GM19351 (cell line): ENCODE results near the gene FADS6.
"Not testable (repeated sequence)": the region's sequence is repeated elsewhere in the genome, so short reads cannot be mapped to it uniquely, and the experiment has no call there.

Experiments
- ATAC-seq: cut with Tn5 transposase; IDR thresholded peaks from one replicate; pipeline ENCODE4 v1.9.1; 2021; ENCODE audit warnings: mild to moderate bottlenecking, moderate library complexity; ENCODE audit not compliant: unreplicated experiment

Gene FADS6

DNA sequence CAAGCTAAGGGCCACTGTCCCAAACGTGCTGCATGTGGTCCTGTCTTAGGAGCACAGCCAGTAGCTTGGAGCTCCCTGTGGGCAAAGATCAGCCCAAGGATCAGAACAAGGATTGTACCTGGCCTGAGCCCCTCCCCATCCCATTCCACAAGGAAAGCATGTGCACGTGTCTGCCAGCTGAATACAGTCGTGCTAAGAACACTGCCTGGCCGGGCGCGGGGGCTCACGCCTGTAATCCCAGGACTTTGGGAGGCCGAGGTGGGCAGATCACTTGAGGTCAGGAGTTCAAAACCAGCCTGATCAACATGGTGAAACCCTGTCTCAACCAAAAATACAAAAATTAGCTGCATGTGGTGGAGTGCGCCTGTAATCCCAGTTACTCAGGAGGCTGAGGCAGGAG lies 23.4 kb downstream of the FADS6 start:
- not testable (repeated sequence) for ATAC-seq

- ATAC-seq, result no peak
Observed at GRCh38 chr17:74868908-74869255, 24.6 kb downstream of the FADS6 start.

- ATAC-seq, result no peak
Observed at GRCh38 chr17:74868251-74868907, 25.1 kb downstream of the FADS6 start.

GRCh38 chr17:74866198-74866835 lies 27.1 kb downstream of the FADS6 start:
- ATAC-seq, result no peak

- no peak for ATAC-seq
Observed at GRCh38 chr17:74865504-74866197, 27.8 kb downstream of the FADS6 start.

DNA sequence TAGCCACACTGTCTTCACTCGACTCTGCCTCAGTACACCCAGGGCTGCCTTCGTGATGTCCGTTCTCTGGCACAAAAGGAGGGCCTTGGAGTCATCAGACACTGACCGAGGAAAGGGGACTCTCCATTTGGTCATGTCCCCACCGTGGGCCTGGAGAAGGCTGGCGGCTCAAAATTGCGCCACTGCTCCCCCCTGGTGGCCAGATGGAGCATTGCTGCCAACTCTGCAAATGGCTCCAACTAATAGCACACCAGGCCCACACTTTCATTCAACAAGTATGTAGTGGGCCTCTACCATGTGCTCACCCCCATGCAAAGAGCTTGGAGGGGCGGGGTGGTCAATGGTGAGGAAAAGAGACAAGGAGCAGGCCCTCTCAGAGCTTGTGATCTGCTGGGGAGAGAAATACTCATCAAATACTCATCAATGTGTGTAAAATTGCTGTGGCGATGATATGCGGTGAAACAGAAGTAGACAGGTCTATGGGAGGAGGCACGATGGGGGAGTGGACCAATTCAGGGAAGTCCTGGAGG lies 28.5 kb downstream of the FADS6 start:
- no peak for ATAC-seq

DNA sequence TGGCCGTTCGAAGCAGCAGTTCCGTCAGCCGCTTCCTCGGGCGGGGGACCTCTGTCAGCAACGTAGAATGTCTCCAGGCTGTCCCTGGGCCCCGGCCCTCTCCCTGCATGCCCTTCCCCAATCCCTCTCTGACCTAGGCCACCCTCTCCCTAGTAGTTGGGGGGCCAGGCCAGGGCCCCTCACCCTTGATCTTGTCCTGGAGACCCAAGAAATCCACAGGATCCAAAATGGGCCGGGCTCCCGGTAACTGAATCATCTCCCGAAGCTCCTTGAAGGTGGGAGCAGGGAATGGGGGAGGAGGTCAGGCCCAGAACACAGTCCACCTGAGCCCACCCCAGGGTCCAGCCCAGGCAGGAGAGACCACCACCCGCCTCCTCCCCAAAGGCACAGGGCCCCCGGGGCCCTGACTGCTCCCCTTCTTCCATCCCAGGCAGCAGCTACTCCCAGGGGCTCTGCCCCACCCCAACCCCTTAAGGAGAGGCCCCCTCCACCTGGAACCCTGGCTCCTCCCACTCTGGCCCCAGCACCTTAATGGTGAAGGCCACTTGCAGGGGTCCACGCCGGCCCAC lies 29.1 kb downstream of the FADS6 start:
- no peak for ATAC-seq

- no peak for ATAC-seq
Observed at GRCh38 chr17:74863420-74864296, 29.8 kb downstream of the FADS6 start.

GRCh38 chr17:74862919-74863318 lies 30.5 kb downstream of the FADS6 start:
- ATAC-seq, result no peak

DNA sequence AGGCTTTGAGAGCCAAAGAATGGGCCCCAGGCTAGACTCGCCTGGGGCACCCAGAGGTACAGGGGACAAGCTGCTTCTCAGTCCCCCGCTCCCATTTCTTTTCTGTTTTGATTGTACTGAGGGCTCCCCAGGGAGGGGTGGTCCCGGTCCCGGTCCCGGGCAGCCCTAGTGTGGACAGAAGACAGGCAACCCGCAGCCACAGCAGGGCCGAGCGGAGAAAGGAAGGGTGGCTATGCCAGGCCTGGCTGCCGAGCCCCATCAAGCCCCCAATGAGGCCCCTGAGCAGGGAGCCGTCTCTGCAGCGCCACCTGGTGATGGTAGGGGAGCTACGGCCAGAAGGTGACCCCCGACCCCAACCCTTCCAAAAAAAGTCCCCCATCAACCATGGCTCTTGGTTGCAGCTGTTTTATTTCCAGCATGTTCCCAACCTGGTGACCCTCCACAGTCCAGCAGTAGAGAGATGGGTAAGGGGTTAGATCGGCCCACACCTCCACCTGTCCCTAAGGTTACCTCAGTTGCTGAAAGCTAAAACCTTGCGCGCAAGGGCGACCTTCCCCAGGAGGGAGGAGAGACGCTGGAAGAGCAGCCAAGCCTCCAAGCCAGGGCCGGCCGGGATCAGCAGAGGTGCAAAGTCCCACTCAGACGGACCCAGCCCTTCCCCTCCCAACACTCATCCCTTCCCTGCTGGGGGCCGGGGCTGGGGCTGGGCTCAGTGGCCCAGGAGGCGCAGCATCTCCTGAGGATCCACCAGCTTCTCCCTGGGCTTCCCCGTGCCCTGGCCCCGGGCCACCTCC lies 31.1 kb downstream of the FADS6 start:
- ATAC-seq, result no peak

GRCh38 chr17:74861662-74862107 lies 31.7 kb downstream of the FADS6 start:
- ATAC-seq, result no peak

- ATAC-seq, result no peak
Observed at GRCh38 chr17:74860872-74861661, 32.4 kb downstream of the FADS6 start.

GRCh38 chr17:74860229-74860871 lies 33.1 kb downstream of the FADS6 start:
- ATAC-seq, result no peak

GRCh38 chr17:74859459-74860228 lies 33.8 kb downstream of the FADS6 start, which contains the start of gene GRIN2C:
Gene GRIN2C, minus strand, starts transcription at chr17:74859885. Its CDS starts 4,793 bp downstream, at chr17:74855092.
- no peak for ATAC-seq

- no peak for ATAC-seq
Observed at GRCh38 chr17:74858672-74859458, 34.6 kb downstream of the FADS6 start.

DNA sequence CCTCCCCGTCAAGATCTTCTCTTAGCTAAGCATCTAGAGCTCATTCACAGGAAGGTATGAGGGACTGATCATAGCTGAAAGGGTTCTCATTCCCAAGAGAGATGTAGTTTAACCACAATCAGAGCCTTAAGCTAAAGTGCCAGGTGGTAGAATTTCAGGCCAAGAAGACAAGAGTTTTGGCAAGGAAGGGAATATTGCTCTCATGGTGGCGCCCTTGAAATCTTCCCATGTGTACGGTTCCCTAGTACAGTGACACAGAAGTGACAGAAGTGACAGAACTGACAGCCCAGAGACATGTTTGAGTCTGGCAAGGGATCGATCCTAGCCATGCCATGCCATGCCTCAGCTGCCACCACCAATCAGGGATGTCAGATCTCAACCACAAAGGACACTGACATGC lies 36.2 kb downstream of the FADS6 start:
- ATAC-seq, result no peak

GRCh38 chr17:74856112-74856511 lies 37.3 kb downstream of the FADS6 start:
- ATAC-seq, result no peak
